NCI-H2196 (cell line): ENCODE data around the gene ATN1.

Experiments used
- DNase-seq: peaks from one replicate; lab custom pipeline; 2025; ENCODE audit not compliant: unreplicated experiment; lab: John Stamatoyannopoulos, UW

ATN1 gene

GRCh38 chr12:6968426-6968825, 40.7 kb downstream of the ATN1 start:
- no peak for DNase-seq

DNA sequence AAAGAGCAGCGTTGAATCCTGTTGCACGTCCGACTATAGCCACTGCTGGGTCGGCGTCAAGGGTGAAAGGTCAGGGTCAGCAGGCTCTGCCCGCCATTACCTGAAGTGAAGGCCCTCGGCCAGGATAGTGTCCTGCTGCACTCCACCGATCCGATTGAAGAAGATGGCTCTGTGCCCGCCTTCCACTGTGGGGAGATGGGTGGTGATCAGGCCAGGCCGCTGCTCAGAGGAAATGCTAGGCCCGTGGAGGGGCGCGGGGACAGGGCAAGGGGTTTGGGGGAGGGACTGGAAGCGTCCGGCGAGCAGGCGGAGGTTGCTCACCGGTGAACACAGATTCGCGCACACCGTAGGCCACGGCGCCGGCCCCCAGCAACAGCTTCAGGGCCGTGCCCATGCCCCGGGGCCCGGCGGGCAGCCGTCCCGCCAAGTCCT, 42.4 kb downstream of the ATN1 start:
- no peak for DNase-seq

DNA sequence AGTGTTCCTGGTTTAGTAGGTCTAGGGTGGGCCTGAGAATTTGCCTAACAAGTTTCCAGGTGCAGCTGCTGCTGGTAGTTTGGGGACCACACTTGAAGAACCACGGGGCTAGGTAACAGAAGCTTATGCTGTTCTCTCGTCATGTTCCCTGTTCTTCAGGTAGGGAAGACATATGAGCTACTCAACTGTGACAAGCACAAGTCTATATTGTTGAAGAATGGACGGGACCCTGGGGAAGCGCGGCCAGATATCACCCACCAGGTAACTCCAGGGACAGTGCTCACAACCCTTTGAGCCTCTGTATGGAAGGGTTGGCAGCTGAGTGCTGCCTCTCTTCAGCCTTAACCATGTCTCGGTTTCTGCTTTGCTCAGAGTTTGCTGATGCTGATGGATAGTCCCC, 46.4 kb downstream of the ATN1 start:
- DNase-seq = no peak

- DNase-seq = no peak
Measured at GRCh38 chr12:6975297-6976032, 47.7 kb downstream of the ATN1 start.

GRCh38 chr12:6977653-6978052, 49.9 kb downstream of the ATN1 start:
- DNase-seq = no peak

- DNase-seq = no peak
Measured at GRCh38 chr12:6978188-6978587, 50.4 kb downstream of the ATN1 start.

GRCh38 chr12:6978611-6979011, 50.9 kb downstream of the ATN1 start:
- DNase-seq = peak; percentile 2

DNA sequence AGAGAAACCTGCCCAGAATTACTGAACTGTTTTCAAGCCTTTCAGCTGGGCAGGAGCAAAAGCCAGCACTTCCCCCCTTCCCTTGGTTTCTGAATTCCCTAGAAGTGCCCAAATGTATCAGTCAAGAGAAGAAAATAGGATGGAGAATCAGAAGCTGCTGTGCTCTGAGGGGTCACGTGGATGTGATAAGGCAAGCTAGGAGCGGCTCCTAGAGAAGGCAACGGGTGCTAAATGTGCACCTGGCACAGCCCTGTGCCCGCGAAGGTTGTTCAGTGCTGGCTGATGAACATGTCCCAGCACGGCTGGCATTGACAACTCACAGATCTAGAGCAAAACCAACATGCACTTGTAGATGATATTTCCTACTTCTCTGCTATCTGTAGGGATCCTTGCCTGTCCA, 51.3 kb downstream of the ATN1 start:
- no peak for DNase-seq

DNA sequence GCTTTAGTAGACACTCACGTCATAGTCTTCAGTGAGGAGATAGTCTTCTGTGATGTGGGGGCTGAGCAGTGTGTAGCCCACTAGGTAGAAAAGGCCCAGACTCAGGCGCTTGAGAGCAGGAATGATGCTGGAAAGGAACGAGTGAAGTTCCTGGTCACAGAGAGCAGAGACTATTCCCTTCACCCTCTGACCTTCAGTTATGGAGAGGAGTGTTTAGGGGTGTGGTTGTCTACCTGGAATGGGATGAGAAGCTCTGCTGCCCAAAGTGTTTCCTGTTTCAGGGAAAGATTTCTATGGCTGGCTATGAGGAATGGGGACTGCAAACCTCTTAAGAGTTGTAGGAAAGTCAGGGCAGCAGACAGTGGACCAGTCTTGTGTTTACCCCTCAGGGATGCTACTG, 51.7 kb downstream of the ATN1 start:
- no peak for DNase-seq

- no peak for DNase-seq
Measured at GRCh38 chr12:6980075-6980474, 52.3 kb downstream of the ATN1 start.

GRCh38 chr12:6980740-6981139, 53.0 kb downstream of the ATN1 start:
- no peak for DNase-seq

DNA sequence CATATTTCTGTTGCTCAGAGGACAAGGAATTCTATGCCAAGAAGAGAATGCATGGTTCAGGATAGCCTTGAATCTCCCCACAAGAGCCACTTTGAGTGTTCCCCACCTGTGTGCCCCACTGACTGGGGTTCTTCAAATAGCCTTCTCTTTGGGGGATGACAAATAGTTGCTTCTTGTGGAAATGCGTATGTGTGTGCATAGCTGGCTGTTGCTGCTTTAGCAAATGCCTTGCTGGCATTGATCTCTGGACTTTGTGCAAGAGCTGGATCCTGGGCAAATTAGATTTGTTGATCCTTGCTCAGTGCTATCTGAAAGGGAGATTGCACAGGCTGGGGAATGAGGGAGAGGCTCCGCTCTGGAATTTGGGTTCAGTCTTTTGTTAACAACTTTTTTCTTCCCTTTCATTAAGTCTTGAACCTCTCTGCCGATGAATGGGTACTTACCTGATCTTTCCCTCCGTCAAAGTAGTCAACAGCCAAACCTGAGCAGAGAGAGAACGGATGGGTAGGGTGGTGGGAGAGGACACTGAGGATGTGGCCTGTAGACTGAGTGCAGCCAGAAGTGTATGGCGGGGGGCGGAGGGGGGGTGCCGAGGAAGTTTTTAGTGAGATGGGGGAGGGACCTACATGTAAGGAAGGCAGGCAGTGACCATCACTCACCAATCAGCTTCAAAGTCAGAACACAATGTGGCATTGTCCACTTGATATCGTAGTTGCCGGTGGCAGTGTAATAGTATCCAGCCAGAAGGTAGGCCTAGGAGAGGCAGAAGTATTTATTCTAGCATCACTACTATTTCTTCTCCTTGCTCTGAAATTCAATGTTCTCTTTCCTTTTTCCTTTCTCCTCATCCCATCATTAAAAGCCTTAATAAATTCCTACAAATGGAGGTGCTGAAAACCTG, 53.6 kb downstream of the ATN1 start:
- no peak for DNase-seq

DNA sequence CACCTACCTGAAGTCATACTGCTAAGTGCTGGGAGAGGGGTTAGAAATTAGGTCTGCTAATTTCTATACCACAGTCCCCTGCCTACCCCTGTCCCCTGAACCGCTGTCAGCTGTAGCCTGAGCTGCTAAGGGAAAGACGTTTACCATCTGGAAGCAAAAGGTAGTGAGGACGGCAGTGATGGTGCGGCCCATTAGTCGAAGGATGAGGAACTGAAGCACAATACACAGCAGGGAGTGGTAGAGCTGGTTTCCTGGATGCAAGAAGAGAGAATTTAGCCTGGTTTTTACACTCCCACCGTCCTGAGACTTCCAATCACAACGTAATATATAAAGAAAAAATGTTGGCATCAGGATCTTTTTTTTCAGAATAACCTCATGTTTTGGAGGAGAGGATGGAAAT, 54.8 kb downstream of the ATN1 start:
- no peak for DNase-seq

DNA sequence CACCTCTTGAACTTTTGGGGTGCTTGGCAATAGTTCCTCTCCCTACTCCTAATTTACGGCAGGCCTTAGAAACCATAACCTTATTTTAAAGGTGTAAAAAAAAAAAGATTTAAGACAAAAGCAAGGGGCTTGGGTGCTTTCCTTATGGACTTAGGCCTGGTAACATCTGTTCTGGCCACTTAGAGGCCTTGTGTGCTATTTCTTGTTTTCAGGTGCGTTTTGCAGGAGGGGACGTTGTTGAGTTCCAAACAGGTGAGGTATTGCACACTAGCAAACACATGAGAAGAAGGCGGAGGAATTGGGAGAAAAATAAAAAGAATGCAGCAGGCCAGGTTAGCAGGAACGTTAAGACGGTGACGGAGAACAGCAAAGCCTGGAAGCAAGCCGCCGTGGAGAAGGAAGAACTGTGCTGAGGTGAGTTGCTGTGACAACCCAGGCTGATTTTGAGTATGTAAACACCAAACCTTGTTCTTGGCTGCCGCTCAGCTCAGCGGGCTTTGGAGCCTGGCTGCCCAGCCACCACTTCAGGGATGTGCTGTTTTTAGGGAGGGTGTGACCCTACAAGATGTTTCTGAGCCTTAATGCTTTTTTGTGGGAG, 60.3 kb downstream of the ATN1 start:
- peak; percentile 32 for DNase-seq
